Hepatic stellate cell (primary cell): Measurements from ENCODE around the gene CELSR1.
A peak's percentile ranks its signal among the peaks of the same experiment; 100 is the strongest.

Experiments
- DNase-seq: peaks from one replicate; pipeline ENCODE4 v3.0.0; 2011; ENCODE audit warnings: low spot score

CELSR1 gene

GRCh38 chr22:46537225-46537945 is at the start of gene CELSR1:
Gene CELSR1, minus strand, starts transcription at chr22:46537620. Its CDS starts 450 bp downstream, at chr22:46537170.
- DNase-seq, result no peak

- DNase-seq, result no peak
Measured at GRCh38 chr22:46587061-46587460, 49.6 kb upstream of the CELSR1 start.

- no peak for DNase-seq
Measured at GRCh38 chr22:46586531-46587011, 49.2 kb upstream of the CELSR1 start.

- no peak for DNase-seq
Measured at GRCh38 chr22:46586123-46586519, 48.7 kb upstream of the CELSR1 start.

- DNase-seq, result no peak
Measured at GRCh38 chr22:46585340-46586122, 48.1 kb upstream of the CELSR1 start.

GRCh38 chr22:46584081-46584921 is 46.9 kb upstream of the CELSR1 start:
- no peak for DNase-seq

GRCh38 chr22:46583571-46583970 is 46.2 kb upstream of the CELSR1 start:
- no peak for DNase-seq

GRCh38 chr22:46582281-46582933 is 45.0 kb upstream of the CELSR1 start:
- DNase-seq, result no peak

- no peak for DNase-seq
Measured at GRCh38 chr22:46581538-46582244, 44.3 kb upstream of the CELSR1 start.

GRCh38 chr22:46580940-46581537 is 43.6 kb upstream of the CELSR1 start:
- no peak for DNase-seq

- DNase-seq, result no peak
Measured at GRCh38 chr22:46579751-46580449, 42.5 kb upstream of the CELSR1 start.

- DNase-seq, result no peak
Measured at GRCh38 chr22:46578824-46579561, 41.6 kb upstream of the CELSR1 start.

- no peak for DNase-seq
Measured at GRCh38 chr22:46578251-46578823, 40.9 kb upstream of the CELSR1 start.

GRCh38 chr22:46577368-46578249 is 40.2 kb upstream of the CELSR1 start:
- no peak for DNase-seq

GRCh38 chr22:46576556-46577367 is 39.3 kb upstream of the CELSR1 start:
- peak; percentile 83 for DNase-seq

GRCh38 chr22:46575911-46576555 is 38.6 kb upstream of the CELSR1 start:
- DNase-seq, result no peak
